Sigmoid colon (tissue), 4 donors: ENCODE measurements around the gene NOL11.

Experiments used
- POLR2A ChIP-seq, 2 donors: fragments of 450-650 bp; IDR thresholded peaks; one replicate each; pipeline ENCODE4 v1.6.1; 2016; ENCODE audit warnings: antibody characterized with exemption in 2 of 2, mild to moderate bottlenecking in 2 of 2, moderate library complexity in 2 of 2
- POLR2AphosphoS5 ChIP-seq, 4 donors: sonication (generic); formaldehyde crosslinking; IDR thresholded peaks; one replicate each; pipeline ENCODE4 v1.6.1; 2017; ENCODE audit warnings: antibody characterized with exemption in 4 of 4
- TF ChIP-seq, protein P1 (sequence below), 4 experiments: fragments of 450-650 bp in 3 of 4; fragments of 200-600 bp in 1 of 4; IDR thresholded peaks; one replicate each; pipeline ENCODE4 v1.5.1; 2016 to 2019; ENCODE audit warnings: antibody characterized with exemption in 4 of 4, mild to moderate bottlenecking in 3 of 4, moderate library complexity in 2 of 4

DNA sequence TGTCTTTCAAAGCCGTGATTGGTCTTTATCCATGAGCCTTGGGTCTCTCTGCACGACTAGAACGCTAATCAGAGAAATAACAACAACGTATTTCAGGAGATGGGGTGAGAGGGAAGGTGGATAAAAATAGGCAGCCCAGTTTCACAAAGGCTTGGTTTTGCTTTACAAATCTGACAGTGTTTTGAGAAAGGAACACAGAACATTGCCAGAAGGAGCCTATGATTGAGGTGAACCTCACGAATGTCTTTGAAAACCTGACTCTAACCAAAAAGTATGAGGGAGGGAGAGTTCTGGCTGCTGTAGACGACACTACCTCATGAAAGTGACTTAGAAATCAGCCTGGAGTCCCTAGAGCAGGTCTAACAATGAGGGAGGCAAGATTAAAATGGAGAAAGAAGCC is 38.0 kb upstream of the NOL11 start:
- TF ChIP-seq, protein P1, sequence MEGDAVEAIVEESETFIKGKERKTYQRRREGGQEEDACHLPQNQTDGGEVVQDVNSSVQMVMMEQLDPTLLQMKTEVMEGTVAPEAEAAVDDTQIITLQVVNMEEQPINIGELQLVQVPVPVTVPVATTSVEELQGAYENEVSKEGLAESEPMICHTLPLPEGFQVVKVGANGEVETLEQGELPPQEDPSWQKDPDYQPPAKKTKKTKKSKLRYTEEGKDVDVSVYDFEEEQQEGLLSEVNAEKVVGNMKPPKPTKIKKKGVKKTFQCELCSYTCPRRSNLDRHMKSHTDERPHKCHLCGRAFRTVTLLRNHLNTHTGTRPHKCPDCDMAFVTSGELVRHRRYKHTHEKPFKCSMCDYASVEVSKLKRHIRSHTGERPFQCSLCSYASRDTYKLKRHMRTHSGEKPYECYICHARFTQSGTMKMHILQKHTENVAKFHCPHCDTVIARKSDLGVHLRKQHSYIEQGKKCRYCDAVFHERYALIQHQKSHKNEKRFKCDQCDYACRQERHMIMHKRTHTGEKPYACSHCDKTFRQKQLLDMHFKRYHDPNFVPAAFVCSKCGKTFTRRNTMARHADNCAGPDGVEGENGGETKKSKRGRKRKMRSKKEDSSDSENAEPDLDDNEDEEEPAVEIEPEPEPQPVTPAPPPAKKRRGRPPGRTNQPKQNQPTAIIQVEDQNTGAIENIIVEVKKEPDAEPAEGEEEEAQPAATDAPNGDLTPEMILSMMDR (IDR thresholded peaks at IDR 0.05), result no peak
- TF ChIP-seq POLR2A (IDR thresholded peaks at IDR 0.05), result no peak
- no peak for TF ChIP-seq POLR2AphosphoS5 (IDR thresholded peaks at IDR 0.05)
